ENCODE results near the gene TGFBR3.

DNA sequence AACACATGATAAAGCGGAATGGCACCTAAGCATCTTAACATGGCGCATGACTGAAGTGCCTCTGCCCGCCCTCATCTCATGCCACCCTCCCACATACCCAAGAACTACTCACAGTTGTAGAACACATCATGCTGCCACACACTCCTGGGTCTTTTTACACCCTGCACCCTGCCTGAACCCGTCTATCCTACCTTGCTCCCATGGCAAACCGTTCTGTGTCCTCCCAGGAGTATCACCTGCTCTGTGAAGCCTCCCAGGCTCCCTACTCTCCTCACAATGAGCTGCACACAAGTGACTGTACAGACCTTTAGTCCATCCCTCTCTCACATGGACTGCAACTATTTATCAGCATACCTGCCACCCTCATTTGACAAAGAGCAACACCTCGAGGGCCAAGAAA is 144.0 kb downstream of the TGFBR3 start:
- TF ChIP-seq CTCF (IDR thresholded peaks at IDR 0.05) (no peak), OVOL2 (CRISPR knock-in tag; IDR thresholded peaks at IDR 0.05; ENCODE audit: borderline replicate concordance) (no peak)
